Mucosa of descending colon (tissue), 3 donors: ENCODE data around the gene MERTK. TPM values are rescaled to one million over a fixed set of nuclear protein-coding genes. Genes with fewer than 3 reads are reported as not detected.

Source experiments
- ATAC-seq: fragments of 200-7000 bp; cut with Tn5 transposase; one replicate; pipeline ENCODE4 v1.9.1; 2020; ENCODE audit warnings: mild to moderate bottlenecking, moderate library complexity
- DNase-seq, 3 donors: peaks; one replicate each; pipeline ENCODE4 v3.0.0-alpha.2; 2020
- H3K36me3 ChIP-seq: fragments of 200-600 bp; one replicate; pipeline ENCODE4 v1.8.0; 2021; ENCODE audit warnings: low read depth, mild to moderate bottlenecking
- H3K4me1 ChIP-seq: fragments of 200-600 bp; one replicate; pipeline ENCODE4 v1.8.0; 2021; ENCODE audit warnings: low read depth, mild to moderate bottlenecking
- H3K4me3 ChIP-seq: fragments of 200-600 bp; one replicate; pipeline ENCODE4 v1.8.0; 2021; ENCODE audit warnings: mild to moderate bottlenecking
- H3K9me3 ChIP-seq: fragments of 200-600 bp; one replicate; pipeline ENCODE4 v1.8.0; 2021; ENCODE audit warnings: mild to moderate bottlenecking
- CTCF ChIP-seq: fragments of 200-600 bp; IDR thresholded peaks from one replicate; pipeline ENCODE4 v1.8.0; 2022; ENCODE audit warnings: antibody characterized with exemption, mild to moderate bottlenecking
- intact Hi-C, 2 donors: fragments of 100-400 bp; cut with DNase I in 1 of 2; cut with micrococcal nuclease in 1 of 2; formaldehyde crosslinking; loops; one replicate each; pipeline versions ENCODE4 v1.11.0 to v1.11.1; 2022; cut with DNase I, micrococcal nuclease
- total RNA-seq, 3 donors: library from RNA; stranded (reverse); fragmentation: NEBNext Ultra II Directional in 2 of 3; extraction: Animal tissue kit (Norgen Biotek cat#: 25700) in 2 of 3; gene quantifications; one replicate each; pipeline versions ENCODE4 v1.2.1 to v1.2.4, GENCODE V29; 2021 to 2023
- donor health status: DM: no; HTN: no; CAD: no; lungs with moderate emphysema.
- donor health status: DM: no; HTN: no; CAD: no.
- donor health status: DM: no; HTN: yes; CAD: no.

Gene MERTK
- total RNA-seq, 3 donors from 2014 or later = 9.3 to 17.2 (median 13.7) TPM

- no peak for ATAC-seq
Observed at GRCh38 chr2:112046231-112046630, 147.8 kb downstream of the MERTK start.

GRCh38 chr2:112047537-112048235 lies 149.3 kb downstream of the MERTK start:
- H3K36me3 ChIP-seq = no peaks in the 10 kb centered on the region
- ATAC-seq (no peak), DNase-seq (no peak)
- peaks cover 14% of the 10 kb centered on the region for H3K4me1 ChIP-seq
- intact Hi-C loops = loop anchor here (5.0 kb wide), 2 partner anchors 150 to 165 kb away; partner anchors contain the start of genes MERTK (in 2 of the 2) and ANAPC1 (in 1 of the 2)
- TF ChIP-seq CTCF = no peak
- H3K4me3 ChIP-seq = no peak overlapping the region
- no peaks in the 10 kb centered on the region for H3K9me3 ChIP-seq

More at GRCh38 chr2:112046231-112046630, 147.8 kb downstream of the MERTK start:
- H3K4me1 ChIP-seq = peaks cover 17% of the 10 kb centered on the region
- TF ChIP-seq CTCF = no peak
- no peak overlapping the region for H3K4me3 ChIP-seq
- intact Hi-C loops = loop anchor here (5.0 kb wide), 2 partner anchors 149 to 164 kb away; partner anchors contain the start of genes MERTK (in 2 of the 2) and ANAPC1 (in 1 of the 2)
- DNase-seq = no peak
- H3K9me3 ChIP-seq = no peaks in the 10 kb centered on the region
- no peaks in the 10 kb centered on the region for H3K36me3 ChIP-seq

GRCh38 chr2:112048236-112048592 lies 149.8 kb downstream of the MERTK start:
- DNase-seq (no peak), ATAC-seq (no peak)
- no peak for TF ChIP-seq CTCF
- H3K36me3 ChIP-seq = no peaks in the 10 kb centered on the region
- peaks cover 16% of the 10 kb centered on the region for H3K4me1 ChIP-seq
- intact Hi-C loops = loop anchor here (5.0 kb wide), 2 partner anchors 151 to 166 kb away; partner anchors contain the start of genes MERTK (in 2 of the 2) and ANAPC1 (in 1 of the 2)
- H3K9me3 ChIP-seq = no peaks in the 10 kb centered on the region
- H3K4me3 ChIP-seq = no peak overlapping the region

- peak; percentile 17 for TF ChIP-seq CTCF
- DNase-seq = peak in 1 of 3 donors; percentile 81
- intact Hi-C loops = loop anchor here (5.0 kb wide), 2 partner anchors 152 to 167 kb away; partner anchors contain the start of genes MERTK (in 2 of the 2) and ANAPC1 (in 1 of the 2)
- no peak overlapping the region for H3K4me3 ChIP-seq
- peaks cover 23% of the 10 kb centered on the region for H3K4me1 ChIP-seq
- no peaks in the 10 kb centered on the region for H3K36me3 ChIP-seq
- ATAC-seq = peak; percentile 76
- no peaks in the 10 kb centered on the region for H3K9me3 ChIP-seq
Observed at GRCh38 chr2:112048887-112049286, 150.5 kb downstream of the MERTK start.

- DNase-seq = no peak
- intact Hi-C loops = loop anchor here in 1 of 2 donors (10.0 kb wide), 1 partner anchor 204 kb away; the partner anchor contains the start of gene ZC3H8
- ATAC-seq = no peak
- Histone ChIP-seq H3K4me3 (no peak overlapping the region), H3K9me3 (no peaks in the 10 kb centered on the region), H3K36me3 (no peaks in the 10 kb centered on the region), H3K4me1 (peaks cover 24% of the 10 kb centered on the region)
- TF ChIP-seq CTCF = no peak
Observed at GRCh38 chr2:112050316-112050715, 151.9 kb downstream of the MERTK start.
